Activated T-helper 9 cell treated with anti-CD3 and anti-CD28 coated beads, Interleukin-2, amount 50 U/mL, for 16 hours (primary cell): ENCODE measurements around the gene NUAK2.

Source experiments
- DNase-seq: peaks from one replicate; pipeline ENCODE4 v3.0.0-alpha.2; 2020; ENCODE audit warnings: low read depth

Gene NUAK2

DNA sequence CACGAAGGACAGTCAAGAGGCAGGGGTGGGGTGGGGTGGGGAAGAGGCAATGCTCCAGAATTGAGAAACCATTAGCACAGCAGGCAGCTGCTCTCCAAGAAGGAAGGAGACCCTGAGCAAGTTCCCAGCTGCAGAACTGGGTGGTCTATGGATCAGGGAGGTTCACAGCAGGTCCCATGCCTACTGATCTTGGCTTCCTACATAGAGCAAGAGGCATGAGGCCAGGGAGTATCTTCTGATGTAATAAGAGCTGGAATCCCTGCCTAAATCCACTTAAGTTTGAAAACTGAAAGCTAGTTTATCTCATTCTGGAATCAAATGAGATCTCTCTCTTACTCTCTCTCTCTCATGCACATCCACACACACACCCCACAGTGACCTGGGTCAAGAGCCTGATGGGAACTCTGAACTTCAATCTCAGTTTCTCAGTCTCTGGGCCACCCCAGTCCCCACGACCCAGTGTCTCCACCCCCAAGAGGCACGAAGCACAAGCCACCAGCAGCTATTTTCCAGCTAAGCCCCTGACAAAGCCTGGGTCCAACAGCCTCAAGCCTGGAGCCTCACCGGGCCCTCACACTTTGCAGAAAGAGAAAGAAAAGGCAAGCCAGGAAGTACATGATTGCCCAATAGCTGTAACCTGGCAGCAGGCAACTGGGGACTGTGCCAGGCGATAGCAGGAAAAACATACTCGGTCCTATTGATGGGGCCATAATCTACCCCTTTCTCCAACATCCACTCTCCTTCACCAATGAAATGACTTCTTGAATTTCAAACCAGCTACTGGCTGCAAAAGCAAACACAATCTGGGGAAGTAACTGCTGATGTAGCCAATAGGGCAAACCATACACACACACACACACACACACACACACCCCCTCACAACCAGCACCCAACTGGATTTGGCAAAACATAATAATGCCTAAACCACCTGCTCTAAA is 2.2 kb downstream of the NUAK2 start:
- DNase-seq, result no peak

GRCh38 chr1:205318231-205318991 is 3.1 kb downstream of the NUAK2 start:
- no peak for DNase-seq

DNA sequence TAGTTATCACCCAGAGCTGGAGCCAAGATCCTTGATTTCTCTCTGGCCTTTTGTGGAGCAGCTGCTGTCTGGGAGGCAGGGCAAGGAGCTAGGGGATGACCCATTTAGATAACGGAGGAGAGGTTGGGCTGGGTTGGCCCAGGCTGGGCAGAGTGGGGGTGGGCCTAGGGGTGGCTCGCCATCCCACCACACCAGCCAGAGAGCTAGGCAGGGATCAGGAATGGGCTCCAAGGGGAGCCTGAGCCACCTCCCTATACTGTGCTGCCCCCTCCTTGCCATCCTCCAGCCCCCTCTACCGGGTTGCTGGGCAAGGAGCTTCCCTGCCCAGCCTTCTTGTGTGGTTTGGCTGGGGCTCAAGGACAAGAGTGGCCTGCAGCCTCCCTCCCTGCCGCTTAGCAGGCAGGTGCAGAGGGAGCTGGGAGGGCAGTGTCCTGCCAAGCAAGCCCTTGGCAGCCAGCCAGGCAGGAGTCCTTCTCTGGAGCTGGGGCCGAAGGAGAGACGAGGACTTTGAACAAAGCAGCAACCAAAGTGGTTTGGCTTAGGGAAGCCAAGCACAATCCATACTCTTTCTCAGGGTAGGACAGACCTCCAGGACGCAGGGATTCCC is 4.1 kb downstream of the NUAK2 start:
- no peak for DNase-seq

DNA sequence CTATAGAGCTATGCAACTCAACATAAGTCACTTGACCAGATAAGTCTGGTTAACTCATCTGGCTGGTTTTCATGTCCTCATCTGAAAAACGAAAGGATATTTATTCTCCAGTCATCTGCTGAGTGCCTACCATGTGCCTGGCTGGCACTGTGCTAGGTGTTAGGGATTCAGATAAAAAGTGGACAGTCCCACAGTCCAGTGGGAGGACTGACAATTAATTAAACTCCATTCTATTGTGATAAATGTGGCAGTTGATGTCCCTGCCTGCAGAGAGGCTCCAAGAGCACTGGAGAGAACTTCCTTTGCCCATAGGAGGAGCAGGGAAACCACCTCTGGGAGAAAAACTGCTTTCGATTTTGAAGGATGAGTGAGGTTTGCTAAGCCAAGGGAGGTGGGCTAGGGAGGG is 5.4 kb downstream of the NUAK2 start:
- no peak for DNase-seq

DNA sequence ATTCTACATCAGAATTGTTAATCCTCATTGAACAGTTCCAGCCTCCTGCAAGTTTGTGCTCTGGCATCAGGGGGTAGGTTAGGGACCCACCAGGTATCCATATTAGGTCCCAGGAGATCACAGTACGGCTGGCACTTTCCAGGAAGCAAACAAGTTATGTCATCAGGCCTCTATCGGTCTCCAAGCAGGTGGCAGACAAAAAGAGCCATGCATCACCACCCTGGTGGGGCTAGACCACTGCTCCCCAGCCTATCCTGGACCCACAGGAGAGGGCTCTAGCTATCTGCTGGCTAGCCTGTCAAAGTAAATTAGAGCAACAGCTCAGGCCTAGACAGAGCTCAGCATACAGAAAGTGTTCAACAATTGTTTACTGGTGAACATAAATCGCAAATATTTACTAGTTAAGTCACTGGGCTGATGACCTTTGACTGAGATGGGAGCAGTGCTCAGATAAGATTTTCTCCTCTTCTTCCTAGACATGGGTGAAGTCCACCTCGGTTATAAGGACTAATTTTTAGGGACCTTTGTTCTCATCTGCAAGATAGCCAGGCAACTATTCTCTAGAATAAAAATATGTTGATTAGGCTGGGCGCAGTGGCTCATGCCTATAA is 6.4 kb downstream of the NUAK2 start:
- no peak for DNase-seq

- no peak for DNase-seq
These were observed 7.8 kb downstream of the NUAK2 start for GRCh38 chr1:205313563-205314308.

GRCh38 chr1:205312866-205313562 is 8.5 kb downstream of the NUAK2 start:
- DNase-seq, result no peak

DNA sequence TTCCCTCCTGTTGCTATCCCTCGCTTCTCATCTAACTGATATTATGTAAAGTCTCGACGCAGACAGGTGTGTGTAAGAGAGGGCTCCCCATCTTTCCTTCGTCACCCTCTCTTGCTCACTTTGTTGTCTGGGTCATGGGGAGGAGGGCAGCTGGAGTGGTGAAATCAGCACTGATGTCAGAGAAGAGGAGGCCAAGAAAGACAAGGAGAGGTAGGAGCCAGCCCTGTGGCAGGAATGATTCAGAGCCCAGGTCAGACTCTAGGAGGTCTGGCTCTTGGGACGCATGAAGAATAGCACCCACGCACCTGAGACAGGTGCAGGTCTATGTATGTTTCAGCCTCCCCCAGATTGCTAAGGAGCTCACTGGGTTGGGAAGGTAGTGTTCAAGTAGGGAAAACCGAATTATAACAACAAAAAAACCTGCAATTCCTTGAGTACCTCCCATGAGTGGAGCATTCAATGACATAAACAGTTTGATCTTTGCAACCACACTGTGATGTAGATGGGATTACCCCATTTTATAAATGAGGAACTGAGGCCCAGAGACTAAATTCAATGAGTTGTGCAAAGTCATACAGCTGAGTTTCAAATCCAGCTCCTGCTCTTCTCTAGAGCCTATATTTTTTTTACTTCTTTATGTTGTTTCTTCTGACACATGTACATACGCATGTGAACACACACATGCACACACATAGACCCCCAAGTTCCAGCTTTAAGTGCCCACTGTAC is 10.4 kb downstream of the NUAK2 start:
- DNase-seq, result no peak

- no peak for DNase-seq
These were observed 11.8 kb downstream of the NUAK2 start for GRCh38 chr1:205309741-205310140.

- no peak for DNase-seq
These were observed 14.5 kb downstream of the NUAK2 start for GRCh38 chr1:205306929-205307566.

DNA sequence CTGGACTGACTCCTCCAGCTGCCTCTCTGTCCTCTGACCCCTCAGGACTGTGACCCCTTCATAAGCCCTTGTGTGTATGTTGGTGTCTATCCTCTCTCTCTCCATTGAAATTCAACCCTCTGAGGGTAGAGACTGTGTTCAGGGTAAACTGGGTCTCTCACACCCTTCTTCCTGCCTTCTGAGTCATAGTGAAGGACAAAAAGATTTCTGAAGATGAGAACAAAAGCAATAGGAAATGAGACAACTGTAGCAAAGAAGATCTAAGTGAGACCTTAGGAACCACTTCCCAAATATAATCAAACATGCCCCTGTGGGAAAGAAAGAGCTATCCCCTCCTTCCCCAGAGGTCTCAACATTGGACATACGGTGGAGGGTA is 16.9 kb downstream of the NUAK2 start:
- DNase-seq, result no peak

DNA sequence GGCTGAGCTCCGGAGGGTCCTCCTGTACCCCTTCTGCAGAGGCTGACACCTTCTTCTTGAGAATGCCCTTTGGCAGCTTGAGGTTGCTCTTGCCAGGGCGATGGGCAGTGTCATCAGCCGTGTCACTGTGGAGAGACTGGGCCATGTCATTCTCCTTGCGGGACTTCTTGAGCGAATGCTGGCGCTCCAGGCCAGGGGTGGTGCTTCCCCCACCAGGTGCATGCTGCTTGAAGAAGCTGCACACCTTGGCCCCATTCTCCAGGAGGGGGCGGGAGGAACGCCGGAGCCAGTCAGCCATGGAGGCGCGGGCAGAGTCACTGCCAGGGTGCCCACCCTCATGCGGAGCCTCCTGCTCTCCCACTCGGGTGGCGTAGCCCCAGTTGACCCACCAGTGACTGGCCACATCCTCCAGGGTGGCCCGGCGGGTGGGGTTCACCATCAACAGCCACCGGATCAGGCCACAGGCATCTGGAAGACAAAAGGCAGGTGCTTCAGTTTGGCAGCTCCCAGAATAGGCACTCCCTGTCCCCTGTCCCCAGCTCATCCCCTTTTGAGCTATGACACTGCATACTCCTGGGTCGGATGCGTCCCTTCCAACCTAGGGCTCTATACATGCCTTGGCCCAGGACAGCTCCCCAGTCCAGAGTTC is 17.4 kb downstream of the NUAK2 start:
- no peak for DNase-seq

DNA sequence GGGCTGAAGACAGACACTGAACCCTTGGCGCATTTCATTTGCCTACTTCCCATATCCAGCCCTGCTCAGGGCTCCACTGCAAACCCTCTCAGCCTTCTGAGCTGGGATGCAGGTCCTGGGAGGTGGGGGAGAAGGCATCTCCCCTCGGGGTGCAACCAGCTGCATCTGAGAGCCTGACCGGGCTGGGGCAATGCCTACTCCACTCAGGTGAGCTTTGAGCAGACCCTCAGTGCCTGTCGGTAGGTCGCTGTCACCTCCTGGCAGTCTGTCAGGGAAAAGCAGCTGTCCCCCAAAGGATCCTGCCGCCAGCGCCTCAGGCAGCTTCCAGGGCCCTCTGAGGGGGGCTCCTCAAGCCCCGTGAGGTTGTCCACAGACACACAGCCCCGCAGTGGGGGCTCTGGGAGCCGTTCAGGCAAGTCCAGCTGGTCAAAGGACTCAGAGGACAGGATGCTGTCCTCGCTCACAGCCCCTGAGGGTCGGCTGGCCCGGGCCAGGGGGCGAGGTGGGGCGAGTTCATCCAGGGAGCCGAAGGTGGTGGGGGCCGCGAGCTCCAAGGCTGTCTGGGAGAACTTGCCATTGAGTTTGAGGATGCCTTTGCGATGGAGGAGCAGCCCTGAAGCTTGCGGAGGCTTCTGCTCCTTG is 18.2 kb downstream of the NUAK2 start:
- DNase-seq, result no peak

GRCh38 chr1:205301842-205302588 is 19.5 kb downstream of the NUAK2 start:
- DNase-seq, result no peak

- no peak for DNase-seq
These were observed 20.2 kb downstream of the NUAK2 start for GRCh38 chr1:205301205-205301821.

DNA sequence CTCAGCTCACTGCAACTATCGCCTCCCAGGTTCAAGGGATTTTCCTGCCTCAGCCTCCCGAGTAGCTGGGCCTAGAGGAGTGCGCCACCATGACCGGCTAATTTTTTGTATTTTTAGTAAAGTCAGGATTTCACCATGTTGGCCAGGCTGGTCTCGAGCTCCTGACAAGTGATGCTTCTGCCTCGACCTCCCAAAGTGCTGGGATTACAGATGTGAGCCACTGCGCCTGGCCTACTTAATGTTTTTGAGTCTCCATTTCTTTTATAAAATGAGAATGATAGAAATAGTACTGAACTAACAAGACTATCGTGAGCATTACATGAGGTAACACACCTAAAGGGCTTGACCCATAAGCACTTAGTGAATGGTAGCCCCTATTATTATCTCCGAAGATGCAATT is 21.4 kb downstream of the NUAK2 start:
- no peak for DNase-seq

DNA sequence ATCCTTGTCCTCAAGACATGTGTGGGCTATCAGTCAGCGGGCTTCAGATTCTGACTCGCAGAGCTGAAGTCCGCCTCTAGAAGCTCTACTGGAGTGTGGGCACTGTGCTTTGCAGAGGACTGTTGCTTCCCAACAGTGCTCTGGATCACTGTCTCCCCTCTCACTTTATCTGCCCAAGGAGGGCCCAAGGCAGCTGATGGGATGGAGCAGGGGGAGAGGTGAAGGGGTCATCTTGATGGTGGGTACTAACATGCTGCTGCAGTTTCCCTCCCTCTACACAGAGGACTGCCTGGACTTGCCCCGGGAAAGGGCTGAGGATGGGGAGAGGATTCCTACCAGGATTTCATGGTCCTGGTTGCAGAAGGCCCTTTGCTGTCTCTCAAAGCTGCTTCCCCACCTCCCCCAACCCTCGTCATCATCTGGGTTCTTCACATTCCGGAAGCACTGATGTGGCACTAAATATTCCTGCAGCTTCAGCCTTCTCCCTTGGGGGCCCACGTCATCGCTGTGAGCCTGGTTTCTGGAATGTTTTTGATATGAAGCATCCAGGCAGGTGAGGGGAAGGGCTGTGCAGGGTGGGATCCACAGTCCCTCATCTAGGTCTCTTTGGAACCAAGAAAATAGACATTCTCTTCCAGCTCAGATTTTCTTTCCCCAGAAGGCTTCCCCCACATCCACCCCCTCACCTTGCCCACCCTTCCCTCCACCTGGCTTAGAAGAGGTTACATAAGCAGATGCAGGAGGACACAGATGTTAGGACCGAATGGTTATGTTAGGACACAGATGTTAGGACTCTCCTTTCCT is 23.2 kb downstream of the NUAK2 start:
- DNase-seq, result no peak
